Measurements from ENCODE around the gene BACH1.

BACH1 gene

GRCh38 chr21:29342363-29342957, 43.7 kb downstream of the BACH1 start:
- TF ChIP-seq CTCF (IDR thresholded peaks at IDR 0.05; ENCODE audit: insufficient read depth, low read depth, low read length, missing control alignments) = no peak
- no peak overlapping the region for H3K4me3 ChIP-seq (ENCODE audit: low read length)
- peak; percentile 93 for DNase-seq (ENCODE audit: low read depth)

- DNase-seq (ENCODE audit: low read depth) = no peak
- no peak overlapping the region for H3K4me3 ChIP-seq (ENCODE audit: low read length)
- TF ChIP-seq CTCF (IDR thresholded peaks at IDR 0.05; ENCODE audit: insufficient read depth, low read depth, low read length, missing control alignments) = no peak
These were observed 44.8 kb downstream of the BACH1 start for GRCh38 chr21:29343519-29343918.

GRCh38 chr21:29346281-29346680, 47.6 kb downstream of the BACH1 start:
- H3K4me3 ChIP-seq (ENCODE audit: low read length) = no peak overlapping the region
- DNase-seq (ENCODE audit: low read depth) = no peak

GRCh38 chr21:29346771-29347170, 48.0 kb downstream of the BACH1 start:
- DNase-seq (ENCODE audit: low read depth) = no peak
- no peak overlapping the region for H3K4me3 ChIP-seq (ENCODE audit: low read length)
- TF ChIP-seq CTCF (IDR thresholded peaks at IDR 0.05; ENCODE audit: insufficient read depth, low read depth, low read length, missing control alignments) = no peak

More at GRCh38 chr21:29346281-29346680, 47.6 kb downstream of the BACH1 start:
- no peak for TF ChIP-seq CTCF (IDR thresholded peaks at IDR 0.05; ENCODE audit: insufficient read depth, low read depth, low read length, missing control alignments)

GRCh38 chr21:29347274-29347681, 48.6 kb downstream of the BACH1 start:
- H3K4me3 ChIP-seq (ENCODE audit: low read length) = no peak overlapping the region

GRCh38 chr21:29349702-29350101, 51.0 kb downstream of the BACH1 start:
- no peak for TF ChIP-seq CTCF (IDR thresholded peaks at IDR 0.05; ENCODE audit: insufficient read depth, low read depth, low read length, missing control alignments)
- peak; percentile 32 for DNase-seq (ENCODE audit: low read depth)
- no peak overlapping the region for H3K4me3 ChIP-seq (ENCODE audit: low read length)

More at GRCh38 chr21:29347274-29347681, 48.6 kb downstream of the BACH1 start:
- no peak for TF ChIP-seq CTCF (IDR thresholded peaks at IDR 0.05; ENCODE audit: insufficient read depth, low read depth, low read length, missing control alignments)
- peak; percentile 18 for DNase-seq (ENCODE audit: low read depth)

- DNase-seq (ENCODE audit: low read depth) = no peak
- no peak for TF ChIP-seq CTCF (IDR thresholded peaks at IDR 0.05; ENCODE audit: insufficient read depth, low read depth, low read length, missing control alignments)
- no peak overlapping the region for H3K4me3 ChIP-seq (ENCODE audit: low read length)
These were observed 51.6 kb downstream of the BACH1 start for GRCh38 chr21:29350246-29350779.

All from epithelial cell of esophagus (primary cell).